GM23338 (cell line): ENCODE measurements around the gene NLGN4X. TPM values are rescaled to one million over a fixed set of nuclear protein-coding genes. Genes with fewer than 3 reads are reported as not detected.
A peak's percentile ranks its signal among the peaks of the same experiment; 100 is the strongest.

Experiments used
- ATAC-seq: fragments of 200-7000 bp; cut with Tn5 transposase; 3 replicates; pipeline ENCODE4 v1.9.1; 2020
- DNase-seq: peaks from one replicate; pipeline ENCODE4 v3.0.0-alpha.2; 2015; ENCODE audit warnings: low spot score
- H2AFZ ChIP-seq: fragments of 200-600 bp; sonication (generic); 2 replicates; pipeline ENCODE4 v1.8.0; 2016; ENCODE audit warnings: antibody characterized with exemption, mild to moderate bottlenecking, moderate library complexity
- H3F3A ChIP-seq: fragments of 200-600 bp; sonication (generic); replicated peaks from 2 replicates; pipeline ENCODE4 v1.8.0; 2017; ENCODE audit warnings: antibody characterized with exemption, mixed run types, low read depth
- H3K27ac ChIP-seq: fragments of 200-600 bp; sonication (generic); 2 replicates; pipeline ENCODE4 v1.6.1; 2016; ENCODE audit warnings: low read depth
- H3K27me3 ChIP-seq: fragments of 200-600 bp; sonication (generic); 2 replicates; pipeline ENCODE4 v1.8.0; 2016; ENCODE audit warnings: mild to moderate bottlenecking, mixed run types, moderate library complexity; ENCODE audit not compliant: insufficient read depth
- H3K36me3 ChIP-seq: fragments of 200-600 bp; sonication (generic); 2 replicates; pipeline ENCODE4 v1.8.0; 2016; ENCODE audit warnings: mild to moderate bottlenecking; ENCODE audit not compliant: insufficient read depth
- H3K4me1 ChIP-seq: fragments of 200-600 bp; sonication (generic); 2 replicates; pipeline ENCODE4 v1.8.0; 2016; ENCODE audit warnings: mild to moderate bottlenecking, moderate library complexity; ENCODE audit not compliant: insufficient read depth
- H3K4me2 ChIP-seq: fragments of 200-600 bp; sonication (generic); 2 replicates; pipeline ENCODE4 v1.7.1; 2017; ENCODE audit warnings: mixed run types
- H3K4me3 ChIP-seq: fragments of 200-600 bp; sonication (generic); 2 replicates; pipeline ENCODE4 v1.6.1; 2016; ENCODE audit warnings: mixed run types
- H3K79me2 ChIP-seq: fragments of 200-600 bp; sonication (generic); replicated peaks from 2 replicates; pipeline ENCODE4 v1.8.0; 2017; ENCODE audit warnings: mild to moderate bottlenecking; ENCODE audit not compliant: insufficient read depth
- H3K9me2 ChIP-seq: fragments of 200-600 bp; sonication (generic); 2 replicates; pipeline ENCODE4 v1.8.0; 2017; ENCODE audit not compliant: insufficient read depth
- H4K20me1 ChIP-seq: fragments of 200-600 bp; sonication (generic); replicated peaks from 2 replicates; pipeline ENCODE4 v1.8.0; 2017; ENCODE audit warnings: mild to moderate bottlenecking; ENCODE audit not compliant: insufficient read depth
- H3K27ac Mint-ChIP-seq: 2 replicates; pipeline ENCODE4 v1.8.0; 2020; ENCODE audit warnings: inconsistent platforms, mild to moderate bottlenecking, moderate library complexity, mixed read lengths
- H3K27me3 Mint-ChIP-seq: 3 replicates; pipeline ENCODE4 v1.8.0; 2022; ENCODE audit warnings: low read depth, mild to moderate bottlenecking, moderate library complexity, mixed read lengths, inconsistent platforms; ENCODE audit not compliant: insufficient read depth, poor library complexity
- H3K36me3 Mint-ChIP-seq: 3 replicates; pipeline ENCODE4 v1.8.0; 2021; ENCODE audit warnings: low read depth, mild to moderate bottlenecking, inconsistent platforms, moderate library complexity, mixed read lengths
- H3K4me1 Mint-ChIP-seq: 3 replicates; pipeline ENCODE4 v1.8.0; 2020; ENCODE audit warnings: mild to moderate bottlenecking, inconsistent platforms, mixed read lengths
- H3K4me3 Mint-ChIP-seq: 3 replicates; pipeline ENCODE4 v1.8.0; 2021; ENCODE audit warnings: moderate library complexity, mild to moderate bottlenecking, inconsistent platforms, mixed read lengths
- H3K9me3 Mint-ChIP-seq: 3 replicates; pipeline ENCODE4 v1.8.0; 2020; ENCODE audit warnings: moderate library complexity, mild to moderate bottlenecking, inconsistent platforms, mixed read lengths
- EZH2 ChIP-seq: fragments of 200-600 bp; sonication (generic); IDR thresholded peaks from one replicate; pipeline ENCODE4 v1.8.0; 2017; ENCODE audit warnings: antibody characterized with exemption, mild to moderate bottlenecking, low read depth; ENCODE audit not compliant: unreplicated experiment
- EZH2phosphoT487 ChIP-seq: fragments of 200-600 bp; sonication (generic); IDR thresholded peaks from one replicate; pipeline ENCODE4 v1.8.1; 2018; ENCODE audit warnings: antibody characterized with exemption; ENCODE audit not compliant: unreplicated experiment
- JUNB ChIP-seq: IDR thresholded peaks from one replicate; pipeline ENCODE4 v1.6.1; 2016; ENCODE audit warnings: antibody characterized with exemption; ENCODE audit not compliant: unreplicated experiment
- NANOG ChIP-seq: IDR thresholded peaks from 2 replicates; pipeline ENCODE4 v1.6.1; 2016; ENCODE audit warnings: antibody characterized with exemption, borderline replicate concordance
- POLR2AphosphoS5 ChIP-seq: IDR thresholded peaks from 2 replicates; pipeline ENCODE4 v1.6.1; 2016; ENCODE audit warnings: antibody characterized with exemption, low read depth
- STAT1 ChIP-seq: IDR thresholded peaks from one replicate; pipeline ENCODE4 v1.6.1; 2016; ENCODE audit warnings: antibody characterized with exemption; ENCODE audit not compliant: unreplicated experiment
- ZNF331 ChIP-seq: fragments of 250-450 bp; sonication (Bioruptor Pico); IDR thresholded peaks from 2 replicates; pipeline ENCODE4 v1.5.0; 2020; ENCODE audit warnings: low read depth, mild to moderate bottlenecking, moderate library complexity
- polyA plus RNA-seq: library from polyadenylated mRNA; unstranded; fragments of >200 nt; fragmentation: Nextera tagmentation; extraction: Ambion mirVana; gene quantifications from 2 replicates; pipeline ENCODE4 v1.2.1, GENCODE V29; 2016
- total RNA-seq: library from RNA; depleted of rRNA; stranded (reverse); fragments of >200 nt; shearing (Covaris generic); gene quantifications from 2 replicates; pipeline ENCODE4 v1.2.3, GENCODE V29; 2014
- TF ChIP-seq, protein P1 (sequence below): fragments of 250-450 bp; sonication (Bioruptor Pico); IDR thresholded peaks from 2 replicates; pipeline ENCODE4 v1.5.0; 2020; ENCODE audit warnings: mild to moderate bottlenecking, moderate library complexity

NLGN4X gene
- total and polyA plus RNA-seq, 2 experiments from 2014 or later = 36.0 to 86.5 TPM

DNA sequence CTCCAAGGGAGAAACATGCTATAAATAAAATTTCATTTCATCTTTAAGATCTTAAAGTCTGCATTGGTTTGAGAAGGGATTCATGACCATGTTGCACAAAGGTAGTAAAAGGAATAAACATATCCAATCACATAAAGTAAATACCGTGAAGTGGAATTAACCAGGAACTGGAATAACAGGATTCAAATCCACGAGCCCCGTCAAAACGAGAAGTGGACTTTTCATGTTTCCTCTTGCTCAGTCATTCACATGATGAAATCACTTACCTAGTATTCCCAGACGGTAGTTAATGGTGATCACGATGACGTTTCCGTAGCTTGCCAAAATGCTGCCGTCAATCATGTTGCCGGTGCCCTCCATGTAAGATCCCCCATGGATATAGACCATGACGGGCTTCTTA, 199.7 kb downstream of the NLGN4X start (continued):
- TF ChIP-seq, protein P1, sequence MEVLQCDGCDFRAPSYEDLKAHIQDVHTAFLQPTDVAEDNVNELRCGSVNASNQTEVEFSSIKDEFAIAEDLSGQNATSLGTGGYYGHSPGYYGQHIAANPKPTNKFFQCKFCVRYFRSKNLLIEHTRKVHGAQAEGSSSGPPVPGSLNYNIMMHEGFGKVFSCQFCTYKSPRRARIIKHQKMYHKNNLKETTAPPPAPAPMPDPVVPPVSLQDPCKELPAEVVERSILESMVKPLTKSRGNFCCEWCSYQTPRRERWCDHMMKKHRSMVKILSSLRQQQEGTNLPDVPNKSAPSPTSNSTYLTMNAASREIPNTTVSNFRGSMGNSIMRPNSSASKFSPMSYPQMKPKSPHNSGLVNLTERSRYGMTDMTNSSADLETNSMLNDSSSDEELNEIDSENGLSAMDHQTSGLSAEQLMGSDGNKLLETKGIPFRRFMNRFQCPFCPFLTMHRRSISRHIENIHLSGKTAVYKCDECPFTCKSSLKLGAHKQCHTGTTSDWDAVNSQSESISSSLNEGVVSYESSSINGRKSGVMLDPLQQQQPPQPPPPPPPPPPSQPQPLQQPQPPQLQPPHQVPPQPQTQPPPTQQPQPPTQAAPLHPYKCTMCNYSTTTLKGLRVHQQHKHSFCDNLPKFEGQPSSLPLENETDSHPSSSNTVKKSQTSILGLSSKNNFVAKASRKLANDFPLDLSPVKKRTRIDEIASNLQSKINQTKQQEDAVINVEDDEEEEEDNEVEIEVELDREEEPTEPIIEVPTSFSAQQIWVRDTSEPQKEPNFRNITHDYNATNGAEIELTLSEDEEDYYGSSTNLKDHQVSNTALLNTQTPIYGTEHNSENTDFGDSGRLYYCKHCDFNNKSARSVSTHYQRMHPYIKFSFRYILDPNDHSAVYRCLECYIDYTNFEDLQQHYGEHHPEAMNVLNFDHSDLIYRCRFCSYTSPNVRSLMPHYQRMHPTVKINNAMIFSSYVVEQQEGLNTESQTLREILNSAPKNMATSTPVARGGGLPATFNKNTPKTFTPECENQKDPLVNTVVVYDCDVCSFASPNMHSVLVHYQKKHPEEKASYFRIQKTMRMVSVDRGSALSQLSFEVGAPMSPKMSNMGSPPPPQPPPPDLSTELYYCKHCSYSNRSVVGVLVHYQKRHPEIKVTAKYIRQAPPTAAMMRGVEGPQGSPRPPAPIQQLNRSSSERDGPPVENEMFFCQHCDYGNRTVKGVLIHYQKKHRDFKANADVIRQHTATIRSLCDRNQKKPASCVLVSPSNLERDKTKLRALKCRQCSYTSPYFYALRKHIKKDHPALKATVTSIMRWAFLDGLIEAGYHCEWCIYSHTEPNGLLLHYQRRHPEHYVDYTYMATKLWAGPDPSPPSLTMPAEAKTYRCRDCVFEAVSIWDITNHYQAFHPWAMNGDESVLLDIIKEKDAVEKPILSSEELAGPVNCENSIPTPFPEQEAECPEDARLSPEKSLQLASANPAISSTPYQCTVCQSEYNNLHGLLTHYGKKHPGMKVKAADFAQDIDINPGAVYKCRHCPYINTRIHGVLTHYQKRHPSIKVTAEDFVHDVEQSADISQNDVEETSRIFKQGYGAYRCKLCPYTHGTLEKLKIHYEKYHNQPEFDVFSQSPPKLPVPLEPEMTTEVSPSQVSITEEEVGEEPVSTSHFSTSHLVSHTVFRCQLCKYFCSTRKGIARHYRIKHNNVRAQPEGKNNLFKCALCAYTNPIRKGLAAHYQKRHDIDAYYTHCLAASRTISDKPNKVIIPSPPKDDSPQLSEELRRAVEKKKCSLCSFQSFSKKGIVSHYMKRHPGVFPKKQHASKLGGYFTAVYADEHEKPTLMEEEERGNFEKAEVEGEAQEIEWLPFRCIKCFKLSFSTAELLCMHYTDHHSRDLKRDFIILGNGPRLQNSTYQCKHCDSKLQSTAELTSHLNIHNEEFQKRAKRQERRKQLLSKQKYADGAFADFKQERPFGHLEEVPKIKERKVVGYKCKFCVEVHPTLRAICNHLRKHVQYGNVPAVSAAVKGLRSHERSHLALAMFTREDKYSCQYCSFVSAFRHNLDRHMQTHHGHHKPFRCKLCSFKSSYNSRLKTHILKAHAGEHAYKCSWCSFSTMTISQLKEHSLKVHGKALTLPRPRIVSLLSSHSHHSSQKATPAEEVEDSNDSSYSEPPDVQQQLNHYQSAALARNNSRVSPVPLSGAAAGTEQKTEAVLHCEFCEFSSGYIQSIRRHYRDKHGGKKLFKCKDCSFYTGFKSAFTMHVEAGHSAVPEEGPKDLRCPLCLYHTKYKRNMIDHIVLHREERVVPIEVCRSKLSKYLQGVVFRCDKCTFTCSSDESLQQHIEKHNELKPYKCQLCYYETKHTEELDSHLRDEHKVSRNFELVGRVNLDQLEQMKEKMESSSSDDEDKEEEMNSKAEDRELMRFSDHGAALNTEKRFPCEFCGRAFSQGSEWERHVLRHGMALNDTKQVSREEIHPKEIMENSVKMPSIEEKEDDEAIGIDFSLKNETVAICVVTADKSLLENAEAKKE (CRISPR knock-in tag) = no peak
- TF ChIP-seq NANOG = no peak
- TF ChIP-seq ZNF331 (CRISPR knock-in tag) = no peak
- TF ChIP-seq POLR2AphosphoS5 = no peak
- no peak for TF ChIP-seq EZH2
- no peak for TF ChIP-seq JUNB
- TF ChIP-seq EZH2phosphoT487 = no peak

DNA sequence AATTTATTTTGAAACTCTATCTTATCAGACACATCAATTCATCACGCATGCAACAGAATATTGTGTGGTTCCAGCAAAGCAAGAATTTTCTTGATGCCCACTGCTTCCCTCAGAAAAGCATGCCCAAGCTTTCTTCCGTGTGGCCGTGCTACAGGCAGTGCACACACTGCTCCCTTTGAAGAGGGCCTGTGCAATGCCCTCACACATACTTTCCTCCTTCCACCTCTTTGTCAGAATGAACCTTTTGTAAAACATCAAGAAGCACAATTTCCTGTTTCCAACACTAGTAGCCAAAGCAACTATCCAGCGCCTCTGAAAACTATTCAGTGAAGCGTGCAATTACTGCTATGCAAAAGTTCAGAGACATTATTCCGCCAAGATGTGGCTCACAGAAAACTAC, 201.7 kb downstream of the NLGN4X start:
- peaks cover 65% of the 10 kb centered on the region for H3K4me1 ChIP-seq
- peaks cover 32% of the 10 kb centered on the region; the same call in 2 of the 3 replicates for H3K36me3 Mint-ChIP-seq
- no peaks in the 10 kb centered on the region for H4K20me1 ChIP-seq
- H3K27ac Mint-ChIP-seq = peak overlapping the region; percentile 86; the same call in 1 of the 2 replicates
- H3K9me3 Mint-ChIP-seq = no peaks in the 10 kb centered on the region; the same call in 2 of the 3 replicates
- peaks cover 48% of the 10 kb centered on the region for H3K79me2 ChIP-seq
- H3F3A ChIP-seq = no peaks in the 10 kb centered on the region; the same call in 1 of the 2 replicates
- H3K4me3 Mint-ChIP-seq = peak overlapping the region; percentile 59
- no peaks in the 10 kb centered on the region for H3K27me3 ChIP-seq
- H3K9me2 ChIP-seq = no peaks in the 10 kb centered on the region
- H3K4me1 Mint-ChIP-seq = peaks cover 53% of the 10 kb centered on the region
- no peak for TF ChIP-seq EZH2phosphoT487
- no peak for TF ChIP-seq STAT1
- H3K4me3 ChIP-seq = peak overlapping the region; percentile 37
- H3K27me3 Mint-ChIP-seq = peaks cover 4% of the 10 kb centered on the region
- ATAC-seq (peak; percentile 80), DNase-seq (peak; percentile 40)
- peak overlapping the region; percentile 64 for H3K4me2 ChIP-seq
- no peak overlapping the region for H2AFZ ChIP-seq
- no peaks in the 10 kb centered on the region for H3K36me3 ChIP-seq
- H3K27ac ChIP-seq = peak overlapping the region; percentile 89
